ENCODE measurements around the gene KAZN. TPM values are rescaled to one million over a fixed set of nuclear protein-coding genes. Genes with fewer than 3 reads are reported as not detected.

The KAZN gene
- total RNA-seq, 1 donor from 2014 or later: 9.4 TPM

DNA sequence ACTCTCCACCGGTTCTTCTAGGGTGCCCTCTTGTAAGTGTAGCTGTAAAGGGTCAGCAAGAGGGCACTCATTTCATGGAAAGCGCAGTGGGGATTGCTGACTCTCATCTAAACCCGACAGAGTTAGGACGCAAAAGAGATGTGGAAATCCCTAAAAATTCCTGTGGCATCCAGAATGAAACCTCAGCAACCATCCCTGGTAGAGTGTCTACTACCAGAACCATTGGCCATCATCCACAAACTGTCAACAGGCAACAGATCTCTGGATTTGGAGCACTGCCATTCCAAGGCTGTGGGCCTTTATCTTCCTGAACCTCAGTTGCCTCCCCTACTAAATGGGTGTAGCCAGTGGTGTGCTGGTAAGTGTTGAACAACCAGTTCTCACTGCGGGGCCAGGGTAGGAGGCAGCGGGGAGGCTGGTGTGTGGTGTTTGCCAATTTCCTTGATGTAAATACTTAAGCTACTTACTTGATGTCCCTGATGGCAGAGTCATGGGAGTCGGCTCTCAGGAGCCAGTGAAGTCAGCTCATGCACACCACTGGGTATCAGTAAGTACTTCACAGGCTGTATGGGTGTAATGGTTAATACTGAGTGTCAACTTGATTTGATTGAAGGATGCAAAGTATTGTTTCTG lies 195.8 kb downstream of the KAZN start:
- DNase-seq (ENCODE audit: low spot score): no peak

- DNase-seq (ENCODE audit: low spot score): no peak
These were observed 196.4 kb downstream of the KAZN start for GRCh38 chr1:14794906-14795305.

DNA sequence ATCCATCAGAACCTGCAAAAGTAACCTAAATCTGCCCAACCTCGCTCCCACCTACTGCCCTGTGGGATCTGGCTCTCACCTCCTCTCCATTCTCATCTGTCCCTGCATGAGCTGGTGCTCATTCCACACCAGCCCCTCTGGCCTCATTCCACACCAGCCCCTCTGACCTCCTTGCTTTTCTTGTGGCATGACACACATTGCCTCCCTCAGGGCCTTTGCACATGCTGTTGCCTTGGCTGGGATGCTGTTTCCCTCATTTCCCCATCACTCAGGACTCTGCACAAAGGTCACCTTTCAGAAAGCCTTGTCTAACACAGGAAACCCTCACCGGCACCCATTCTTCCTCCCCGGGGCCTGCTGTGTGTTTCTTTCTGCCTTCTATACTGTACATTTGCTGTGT lies 197.1 kb downstream of the KAZN start:
- DNase-seq (ENCODE audit: low spot score): no peak

GRCh38 chr1:14800014-14800413 lies 201.5 kb downstream of the KAZN start:
- no peak for DNase-seq (ENCODE audit: low spot score)

DNA sequence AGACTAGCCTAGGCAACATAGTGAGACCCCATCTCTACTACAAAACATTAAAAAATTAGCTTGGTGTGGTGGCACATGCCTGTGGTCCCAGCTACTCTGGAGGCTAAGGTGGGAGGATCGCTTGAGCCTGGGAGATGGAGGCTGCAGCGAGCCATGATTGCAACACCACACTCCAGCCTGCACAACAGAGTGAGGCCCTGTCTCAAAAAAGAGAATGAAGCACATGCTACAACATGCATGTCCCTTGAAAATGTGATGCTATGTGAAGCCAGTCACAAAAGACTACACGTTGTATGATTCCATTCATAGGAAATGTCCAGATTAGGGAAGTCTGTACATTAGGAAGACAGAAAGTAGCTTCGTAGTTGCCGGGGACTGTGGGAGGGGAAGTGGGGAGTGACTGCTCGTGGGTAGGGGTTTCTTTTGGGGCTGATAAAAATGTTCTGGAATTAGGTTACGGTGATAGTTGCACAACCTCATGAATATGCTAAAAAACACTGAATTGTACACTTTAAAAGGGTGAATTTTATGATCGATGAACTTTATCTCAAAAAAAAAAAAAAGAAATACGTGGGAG lies 202.1 kb downstream of the KAZN start:
- no peak for DNase-seq (ENCODE audit: low spot score)

DNA sequence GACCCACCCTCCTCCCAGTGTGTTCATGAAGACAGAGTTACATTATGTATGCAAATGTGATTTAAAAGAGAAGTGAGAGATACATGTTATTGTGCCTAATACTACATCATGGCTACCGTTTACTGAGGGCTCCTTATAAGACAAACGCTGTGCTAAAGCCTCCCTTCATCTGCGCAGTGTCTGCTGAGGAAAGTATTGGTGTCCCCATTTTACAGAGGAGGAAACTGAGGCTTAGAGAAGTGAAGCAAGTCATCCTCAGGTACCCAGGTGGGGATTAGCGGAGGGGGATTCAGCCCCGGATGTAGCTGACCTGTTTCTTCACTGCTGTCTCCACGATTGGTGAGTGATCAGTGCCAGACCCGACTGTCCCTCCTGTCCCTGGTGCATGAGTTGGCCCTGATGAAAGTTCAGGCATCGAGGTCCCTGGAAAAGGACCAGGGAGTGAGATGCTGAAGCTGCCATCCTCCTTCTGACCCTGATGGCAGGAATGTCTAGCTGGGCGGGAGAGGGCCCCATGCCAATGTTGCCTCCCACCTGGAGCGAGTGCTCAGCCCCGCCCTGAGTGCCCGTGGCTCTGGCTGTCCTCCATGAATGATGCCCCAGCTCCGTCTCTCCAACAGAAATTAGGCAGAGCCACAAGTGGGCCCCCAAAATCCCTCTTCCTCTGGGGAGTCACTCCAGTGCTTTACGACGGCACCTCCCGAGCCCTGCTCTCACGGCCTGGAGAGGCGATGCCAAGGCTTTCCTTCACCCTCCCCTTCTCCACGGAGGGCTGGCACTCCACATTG lies 204.7 kb downstream of the KAZN start:
- DNase-seq (ENCODE audit: low spot score): no peak

DNA sequence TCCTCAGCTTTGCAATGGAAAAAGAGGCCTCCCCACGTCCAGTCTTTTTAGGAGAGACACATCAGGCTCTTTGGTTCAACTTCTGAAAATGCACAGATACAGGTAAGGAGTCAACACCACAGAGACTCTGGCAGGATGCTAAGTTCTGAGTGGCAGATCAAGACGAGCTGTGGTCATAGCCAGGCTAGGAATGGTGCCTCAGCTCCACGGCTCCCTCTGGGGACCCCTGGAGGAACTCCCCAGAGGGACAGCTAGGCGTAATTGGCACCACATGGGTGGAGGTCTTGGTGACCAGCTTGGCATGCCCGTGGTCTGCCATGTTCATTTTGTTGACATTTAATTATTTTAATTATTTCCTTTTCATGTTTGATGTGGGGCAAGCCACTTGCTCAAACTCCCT lies 206.1 kb downstream of the KAZN start:
- no peak for DNase-seq (ENCODE audit: low spot score)

DNA sequence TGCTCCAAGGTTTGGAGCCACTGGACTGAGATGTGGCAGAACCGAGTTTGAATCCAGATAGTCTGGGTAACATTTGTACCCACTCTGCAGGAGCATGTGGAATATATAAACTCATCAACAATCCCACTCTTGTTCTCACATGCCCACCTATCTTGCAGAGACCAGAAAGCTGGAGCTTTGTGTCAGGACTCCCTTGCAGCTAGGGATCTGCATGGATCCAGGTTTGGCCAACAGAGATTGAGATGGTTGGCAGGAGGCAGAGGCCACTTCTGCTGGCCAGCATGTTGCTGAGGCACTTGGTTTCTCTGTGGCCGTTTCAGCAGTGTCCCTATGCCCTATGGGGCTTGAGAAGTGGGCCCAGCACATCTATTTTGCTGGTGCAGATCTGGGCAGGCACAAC lies 208.3 kb downstream of the KAZN start:
- DNase-seq (ENCODE audit: low spot score): no peak

DNA sequence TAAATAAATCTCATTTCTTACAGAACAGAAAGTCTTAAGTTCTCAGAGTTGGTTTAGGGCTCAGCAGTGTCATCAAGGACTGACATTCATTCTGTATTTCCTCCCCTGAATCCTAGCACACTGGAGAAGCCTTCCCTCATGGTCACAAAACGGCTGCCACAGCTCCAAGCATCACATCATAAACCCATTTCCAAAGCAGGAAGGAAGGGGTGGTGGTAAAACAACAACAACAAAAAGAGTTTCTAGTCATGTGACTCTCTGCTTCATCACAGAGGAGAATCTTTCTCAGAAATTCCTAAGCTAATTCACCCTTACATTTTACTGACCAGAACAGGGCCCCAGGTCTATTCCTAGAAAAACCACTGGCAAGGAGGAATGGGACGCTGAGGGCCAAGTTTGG lies 210.3 kb downstream of the KAZN start:
- DNase-seq (ENCODE audit: low spot score): no peak

DNA sequence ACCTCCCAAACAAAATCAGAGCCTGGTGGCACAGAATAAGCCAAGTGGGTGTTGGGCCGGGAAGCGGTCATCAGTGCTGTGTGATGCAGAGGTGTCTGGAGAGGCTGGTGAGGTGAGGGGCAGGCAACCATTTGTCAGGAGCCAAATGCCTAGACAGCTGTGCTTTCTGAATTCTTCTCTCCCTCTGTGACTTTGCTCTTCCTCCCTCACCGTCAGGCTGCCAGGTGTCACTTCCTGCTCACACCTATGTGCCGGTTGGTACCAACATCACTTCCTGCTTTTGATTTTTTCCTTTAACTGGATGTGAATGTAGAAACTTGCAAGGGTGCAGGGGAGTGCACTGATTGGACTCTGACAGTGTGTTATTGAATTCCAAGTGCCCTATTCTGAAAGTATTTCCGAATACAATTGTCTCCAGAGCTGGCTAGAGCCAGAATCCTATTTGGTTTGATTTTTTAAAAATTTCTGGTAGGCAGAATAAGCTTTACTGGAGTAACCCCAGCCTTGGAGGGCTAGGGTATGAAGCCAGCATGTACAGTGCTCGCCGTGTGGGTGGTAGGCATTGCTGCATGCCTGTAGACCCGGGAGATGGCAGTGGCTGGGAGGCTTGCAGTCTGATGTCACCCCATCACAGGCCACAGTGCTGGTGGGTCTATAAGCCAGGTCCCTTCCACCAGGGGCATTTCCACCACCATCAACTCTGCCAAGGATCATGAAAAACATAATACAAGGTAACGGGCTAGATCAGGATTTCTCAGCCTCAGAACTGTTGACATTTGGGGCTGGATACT lies 210.9 kb downstream of the KAZN start:
- DNase-seq (ENCODE audit: low spot score): no peak

- DNase-seq (ENCODE audit: low spot score): no peak
These were observed 212.3 kb downstream of the KAZN start for GRCh38 chr1:14810595-14811361.

DNA sequence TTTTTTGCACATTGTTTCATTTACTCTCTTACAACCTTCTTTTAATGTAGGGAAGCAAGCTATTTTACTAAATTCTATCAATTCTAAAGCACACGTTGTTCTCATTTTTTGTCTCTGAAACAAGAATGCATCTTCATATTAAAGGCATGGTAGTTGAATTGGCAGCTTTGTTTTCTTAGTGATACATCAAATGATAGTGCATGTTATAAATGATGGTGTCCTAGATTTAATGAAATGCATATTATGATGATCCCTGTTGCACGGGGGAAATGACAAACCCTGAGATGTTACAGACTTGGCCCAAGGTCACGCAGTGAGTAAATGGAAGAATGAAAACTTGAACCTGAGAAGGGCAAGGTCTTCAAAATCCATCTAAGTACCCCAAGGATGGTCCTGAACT lies 213.1 kb downstream of the KAZN start:
- no peak for DNase-seq (ENCODE audit: low spot score)

GRCh38 chr1:14812189-14812588 lies 213.7 kb downstream of the KAZN start:
- no peak for DNase-seq (ENCODE audit: low spot score)

- no peak for DNase-seq (ENCODE audit: low spot score)
These were observed 216.8 kb downstream of the KAZN start for GRCh38 chr1:14815175-14815877.

GRCh38 chr1:14817223-14818170 lies 219.0 kb downstream of the KAZN start:
- DNase-seq (ENCODE audit: low spot score): peak; percentile 6

DNA sequence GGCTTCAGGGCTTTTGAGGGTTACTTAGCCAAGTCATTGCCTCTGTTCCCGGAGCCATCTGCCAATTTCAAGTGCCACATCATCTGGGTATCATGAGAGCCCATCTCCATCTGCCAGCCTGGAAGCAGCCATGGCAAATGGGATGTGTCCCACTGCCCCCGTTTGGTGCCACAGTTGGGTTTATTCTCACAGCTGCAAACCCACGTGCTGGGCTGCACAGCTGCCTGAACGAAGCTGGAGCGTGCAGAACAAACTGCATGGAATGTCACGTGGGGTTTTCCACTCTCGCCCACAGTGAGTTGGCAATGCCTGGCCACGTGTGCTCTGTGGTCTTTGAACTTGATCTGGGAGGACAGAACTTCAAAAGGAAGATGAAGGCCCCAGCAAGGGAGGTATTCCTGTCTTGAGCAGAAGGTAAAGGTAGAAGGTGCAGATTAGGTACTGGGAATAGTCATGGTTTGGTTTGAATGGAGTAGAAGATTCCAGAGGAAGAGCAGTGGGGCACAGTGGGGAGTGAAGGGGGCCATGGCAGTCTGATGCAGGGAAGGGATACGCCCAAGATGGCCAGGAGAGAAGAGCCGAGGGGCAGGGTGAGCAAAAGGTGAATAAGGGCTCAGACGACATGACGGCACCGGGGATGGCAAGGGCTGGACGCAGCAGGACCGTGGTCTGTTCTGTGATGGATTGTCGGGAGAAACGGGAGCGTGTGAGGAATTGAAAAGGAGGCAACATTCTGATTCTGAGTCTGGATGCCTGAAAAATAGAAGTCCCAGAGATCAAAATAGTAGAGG lies 222.0 kb downstream of the KAZN start:
- DNase-seq (ENCODE audit: low spot score): no peak

DNA sequence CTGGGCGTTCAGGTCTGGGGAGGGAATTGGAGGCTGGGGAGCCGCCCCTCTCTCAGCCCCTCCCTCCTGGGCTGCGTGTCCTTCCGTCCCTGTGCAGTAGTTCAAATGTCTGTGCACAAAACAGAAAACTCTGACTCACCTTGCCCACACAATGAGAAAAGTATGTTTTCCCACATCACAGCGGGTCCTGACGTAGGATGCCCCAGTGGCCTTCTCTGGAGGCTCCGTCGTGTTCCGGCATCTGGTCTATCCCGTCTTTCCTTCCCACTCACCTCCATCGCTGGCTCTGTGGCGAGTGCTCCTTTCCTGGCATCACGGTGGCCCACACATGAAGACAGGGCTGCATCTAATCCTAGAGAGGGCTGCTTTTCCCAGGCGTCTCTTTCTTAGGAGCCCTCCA lies 224.0 kb downstream of the KAZN start:
- no peak for DNase-seq (ENCODE audit: low spot score)

DNA sequence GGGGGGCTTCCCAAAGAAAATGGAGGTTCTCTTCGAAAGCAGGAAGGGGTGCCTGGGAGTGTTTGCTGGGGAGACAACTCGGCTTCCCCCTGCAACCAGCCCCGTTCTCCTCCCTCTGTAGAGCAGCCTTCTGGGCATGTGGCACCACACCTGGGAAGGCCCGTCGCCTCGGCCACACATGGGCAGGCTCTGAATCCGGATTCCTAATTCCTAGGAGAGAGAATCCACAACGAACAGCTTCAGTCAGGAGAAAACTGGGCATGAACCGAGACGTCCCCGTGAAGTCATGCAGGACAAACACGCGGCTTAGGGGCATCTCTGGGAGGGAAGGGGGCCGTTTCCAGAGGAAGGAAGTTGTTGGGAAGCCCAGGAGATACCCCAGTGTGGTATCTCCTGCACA lies 224.5 kb downstream of the KAZN start:
- no peak for DNase-seq (ENCODE audit: low spot score)
